ENCODE data around the gene PLCB4. TPM values are rescaled to one million over a fixed set of nuclear protein-coding genes. Genes with fewer than 3 reads are reported as not detected.

Gene PLCB4
- total RNA-seq, 1 donor from 2014 or later: 19.9 TPM

GRCh38 chr20:9117548-9117947 lies 48.7 kb downstream of the PLCB4 start:
- Histone ChIP-seq H3K27me3 (ENCODE audit: control insufficient read depth, insufficient read depth, low read length) (no peaks in the 10 kb centered on the region), H3K4me3 (ENCODE audit: low read depth, low read length) (no peak overlapping the region), H3K36me3 (ENCODE audit: control insufficient read depth, insufficient read depth, low read length) (peaks cover 1% of the 10 kb centered on the region)
- DNase-seq (ENCODE audit: low read depth): no peak
- TF ChIP-seq, protein P1, sequence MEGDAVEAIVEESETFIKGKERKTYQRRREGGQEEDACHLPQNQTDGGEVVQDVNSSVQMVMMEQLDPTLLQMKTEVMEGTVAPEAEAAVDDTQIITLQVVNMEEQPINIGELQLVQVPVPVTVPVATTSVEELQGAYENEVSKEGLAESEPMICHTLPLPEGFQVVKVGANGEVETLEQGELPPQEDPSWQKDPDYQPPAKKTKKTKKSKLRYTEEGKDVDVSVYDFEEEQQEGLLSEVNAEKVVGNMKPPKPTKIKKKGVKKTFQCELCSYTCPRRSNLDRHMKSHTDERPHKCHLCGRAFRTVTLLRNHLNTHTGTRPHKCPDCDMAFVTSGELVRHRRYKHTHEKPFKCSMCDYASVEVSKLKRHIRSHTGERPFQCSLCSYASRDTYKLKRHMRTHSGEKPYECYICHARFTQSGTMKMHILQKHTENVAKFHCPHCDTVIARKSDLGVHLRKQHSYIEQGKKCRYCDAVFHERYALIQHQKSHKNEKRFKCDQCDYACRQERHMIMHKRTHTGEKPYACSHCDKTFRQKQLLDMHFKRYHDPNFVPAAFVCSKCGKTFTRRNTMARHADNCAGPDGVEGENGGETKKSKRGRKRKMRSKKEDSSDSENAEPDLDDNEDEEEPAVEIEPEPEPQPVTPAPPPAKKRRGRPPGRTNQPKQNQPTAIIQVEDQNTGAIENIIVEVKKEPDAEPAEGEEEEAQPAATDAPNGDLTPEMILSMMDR (IDR thresholded peaks at IDR 0.05; ENCODE audit: insufficient read depth, low read length, poor library complexity, severe bottlenecking): no peak

- H3K27me3 ChIP-seq (ENCODE audit: control insufficient read depth, insufficient read depth, low read length): no peaks in the 10 kb centered on the region
- no peak for DNase-seq (ENCODE audit: low read depth)
- TF ChIP-seq, protein P1 (IDR thresholded peaks at IDR 0.05; ENCODE audit: insufficient read depth, low read length, poor library complexity, severe bottlenecking): no peak
- peaks cover 1% of the 10 kb centered on the region for H3K36me3 ChIP-seq (ENCODE audit: control insufficient read depth, insufficient read depth, low read length)
- no peak overlapping the region for H3K4me3 ChIP-seq (ENCODE audit: low read depth, low read length)
Measured at GRCh38 chr20:9119776-9120175, 50.9 kb downstream of the PLCB4 start.

GRCh38 chr20:9121211-9121610 lies 52.3 kb downstream of the PLCB4 start:
- Histone ChIP-seq H3K4me3 (ENCODE audit: low read depth, low read length) (no peak overlapping the region), H3K36me3 (ENCODE audit: control insufficient read depth, insufficient read depth, low read length) (peaks cover 1% of the 10 kb centered on the region), H3K27me3 (ENCODE audit: control insufficient read depth, insufficient read depth, low read length) (no peaks in the 10 kb centered on the region)
- TF ChIP-seq, protein P1 (IDR thresholded peaks at IDR 0.05; ENCODE audit: insufficient read depth, low read length, poor library complexity, severe bottlenecking): no peak
- no peak for DNase-seq (ENCODE audit: low read depth)

- no peak for DNase-seq (ENCODE audit: low read depth)
- Histone ChIP-seq H3K4me3 (ENCODE audit: low read depth, low read length) (no peak overlapping the region), H3K36me3 (ENCODE audit: control insufficient read depth, insufficient read depth, low read length) (peaks cover 1% of the 10 kb centered on the region), H3K27me3 (ENCODE audit: control insufficient read depth, insufficient read depth, low read length) (no peaks in the 10 kb centered on the region)
- TF ChIP-seq, protein P1 (IDR thresholded peaks at IDR 0.05; ENCODE audit: insufficient read depth, low read length, poor library complexity, severe bottlenecking): no peak
Measured at GRCh38 chr20:9122571-9122970, 53.7 kb downstream of the PLCB4 start.

GRCh38 chr20:9126527-9126926 lies 57.6 kb downstream of the PLCB4 start:
- Histone ChIP-seq H3K4me3 (ENCODE audit: low read depth, low read length) (no peak overlapping the region), H3K27me3 (ENCODE audit: control insufficient read depth, insufficient read depth, low read length) (no peaks in the 10 kb centered on the region), H3K36me3 (ENCODE audit: control insufficient read depth, insufficient read depth, low read length) (no peaks in the 10 kb centered on the region)
- TF ChIP-seq, protein P1 (IDR thresholded peaks at IDR 0.05; ENCODE audit: insufficient read depth, low read length, poor library complexity, severe bottlenecking): no peak
- no peak for DNase-seq (ENCODE audit: low read depth)

- DNase-seq (ENCODE audit: low read depth): no peak
- TF ChIP-seq, protein P1 (IDR thresholded peaks at IDR 0.05; ENCODE audit: insufficient read depth, low read length, poor library complexity, severe bottlenecking): no peak
- no peak overlapping the region for H3K4me3 ChIP-seq (ENCODE audit: low read depth, low read length)
- no peaks in the 10 kb centered on the region for H3K36me3 ChIP-seq (ENCODE audit: control insufficient read depth, insufficient read depth, low read length)
- H3K27me3 ChIP-seq (ENCODE audit: control insufficient read depth, insufficient read depth, low read length): no peaks in the 10 kb centered on the region
Measured at GRCh38 chr20:9128568-9128967, 59.7 kb downstream of the PLCB4 start.

Measured in kidney epithelial cell (primary cell).